MM.1S (cell line): ENCODE measurements around the gene C1QTNF7.

Experiments used
- EZH2 ChIP-seq: fragments of 300-600 bp; sonication (generic); optimal IDR thresholded peaks from 2 replicates; pipeline ENCODE3; 2017; ENCODE audit warnings: low read depth, mild to moderate bottlenecking, antibody characterized with exemption, low read length, mixed read lengths
- EZH2phosphoT487 ChIP-seq: fragments of 300-600 bp; sonication (generic); IDR thresholded peaks from 2 replicates; pipeline ENCODE4 v1.6.1; 2018; ENCODE audit warnings: antibody characterized with exemption, low read length
- TF ChIP-seq, protein P1 (sequence below): fragments of 300-600 bp; sonication (generic); IDR thresholded peaks from 2 replicates; pipeline ENCODE4 v1.5.1; 2016; ENCODE audit warnings: antibody characterized with exemption, low read length, mixed read lengths

DNA sequence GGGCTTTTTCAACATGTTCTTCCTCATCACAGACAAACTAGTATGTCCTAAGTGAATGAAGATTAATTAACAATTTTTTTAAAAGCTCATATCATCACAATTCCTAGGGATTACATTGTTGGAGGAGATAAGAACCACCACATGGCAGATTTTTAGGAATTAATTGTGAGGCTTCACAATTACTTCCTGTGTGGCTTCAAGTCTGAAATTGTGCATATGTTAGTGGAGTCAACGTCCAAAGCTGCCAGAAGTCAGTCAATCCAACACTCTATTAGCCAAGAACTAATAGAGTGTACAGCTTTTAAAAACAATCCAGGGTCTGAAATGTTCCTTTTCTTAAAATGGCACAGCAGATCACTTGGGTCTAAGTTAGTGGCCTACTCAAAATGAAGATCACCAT is 49.3 kb upstream of the C1QTNF7 start:
- TF ChIP-seq, protein P1, sequence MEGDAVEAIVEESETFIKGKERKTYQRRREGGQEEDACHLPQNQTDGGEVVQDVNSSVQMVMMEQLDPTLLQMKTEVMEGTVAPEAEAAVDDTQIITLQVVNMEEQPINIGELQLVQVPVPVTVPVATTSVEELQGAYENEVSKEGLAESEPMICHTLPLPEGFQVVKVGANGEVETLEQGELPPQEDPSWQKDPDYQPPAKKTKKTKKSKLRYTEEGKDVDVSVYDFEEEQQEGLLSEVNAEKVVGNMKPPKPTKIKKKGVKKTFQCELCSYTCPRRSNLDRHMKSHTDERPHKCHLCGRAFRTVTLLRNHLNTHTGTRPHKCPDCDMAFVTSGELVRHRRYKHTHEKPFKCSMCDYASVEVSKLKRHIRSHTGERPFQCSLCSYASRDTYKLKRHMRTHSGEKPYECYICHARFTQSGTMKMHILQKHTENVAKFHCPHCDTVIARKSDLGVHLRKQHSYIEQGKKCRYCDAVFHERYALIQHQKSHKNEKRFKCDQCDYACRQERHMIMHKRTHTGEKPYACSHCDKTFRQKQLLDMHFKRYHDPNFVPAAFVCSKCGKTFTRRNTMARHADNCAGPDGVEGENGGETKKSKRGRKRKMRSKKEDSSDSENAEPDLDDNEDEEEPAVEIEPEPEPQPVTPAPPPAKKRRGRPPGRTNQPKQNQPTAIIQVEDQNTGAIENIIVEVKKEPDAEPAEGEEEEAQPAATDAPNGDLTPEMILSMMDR: no peak
- TF ChIP-seq EZH2 (no peak), EZH2phosphoT487 (no peak)
